MM.1S (cell line): ENCODE measurements around the gene WHAMM.

Experiments
- DNase-seq: peaks from one replicate; pipeline ENCODE4 v3.0.0-alpha.2; 2015
- H2AFZ ChIP-seq: fragments of 300-600 bp; sonication (generic); 2 replicates; pipeline ENCODE4 v1.6.0; 2016; ENCODE audit warnings: antibody characterized with exemption, low read length
- H3F3A ChIP-seq: fragments of 300-600 bp; sonication (generic); 2 replicates; pipeline ENCODE4 v1.6.1; 2016; ENCODE audit warnings: mild to moderate bottlenecking, antibody characterized with exemption, low read length, moderate library complexity, mixed read lengths; ENCODE audit not compliant: insufficient read depth
- H3K27ac ChIP-seq: fragments of 300-600 bp; sonication (generic); 2 replicates; pipeline ENCODE4 v1.5.1; 2016; ENCODE audit warnings: mild to moderate bottlenecking, low read length
- H3K27me3 ChIP-seq: fragments of 300-600 bp; sonication (generic); replicated peaks from 2 replicates; pipeline ENCODE4 v1.6.0; 2016; ENCODE audit warnings: low read length; ENCODE audit not compliant: insufficient read depth
- H3K36me3 ChIP-seq: fragments of 300-600 bp; sonication (generic); replicated peaks from 2 replicates; pipeline ENCODE4 v1.6.1; 2016; ENCODE audit warnings: mild to moderate bottlenecking, low read length, mixed read lengths; ENCODE audit not compliant: insufficient read depth
- H3K4me1 ChIP-seq: fragments of 300-600 bp; sonication (generic); 2 replicates; pipeline ENCODE4 v1.6.1; 2016; ENCODE audit warnings: low read length, mixed read lengths
- H3K4me2 ChIP-seq: fragments of 300-600 bp; sonication (generic); 2 replicates; pipeline ENCODE4 v1.6.0; 2016; ENCODE audit warnings: low read depth, low read length
- H3K4me3 ChIP-seq: fragments of 300-600 bp; sonication (generic); 2 replicates; pipeline ENCODE4 v1.5.1; 2016; ENCODE audit warnings: low read length, mixed read lengths
- H3K79me2 ChIP-seq: fragments of 300-600 bp; sonication (generic); 2 replicates; pipeline ENCODE4 v1.6.1; 2016; ENCODE audit warnings: mixed run types, low read length, mixed read lengths
- H3K9ac ChIP-seq: fragments of 300-600 bp; sonication (generic); 2 replicates; pipeline ENCODE4 v1.6.1; 2016; ENCODE audit warnings: low read length, mixed read lengths
- H3K9me2 ChIP-seq: fragments of 300-600 bp; sonication (generic); replicated peaks from 2 replicates; pipeline ENCODE4 v1.6.1; 2016; ENCODE audit warnings: mild to moderate bottlenecking, low read length, mixed read lengths; ENCODE audit not compliant: insufficient read depth
- H3K9me3 ChIP-seq: fragments of 300-600 bp; sonication (generic); replicated peaks from 2 replicates; pipeline ENCODE4 v1.6.1; 2016; ENCODE audit warnings: mild to moderate bottlenecking, low read length, mixed read lengths; ENCODE audit not compliant: insufficient read depth
- H4K20me1 ChIP-seq: fragments of 300-600 bp; sonication (generic); 2 replicates; pipeline ENCODE4 v1.6.1; 2016; ENCODE audit warnings: mild to moderate bottlenecking, low read length, moderate library complexity, mixed read lengths; ENCODE audit not compliant: insufficient read depth
- CTCF ChIP-seq: fragments of 300-600 bp; sonication (generic); IDR thresholded peaks from 2 replicates; pipeline ENCODE4 v1.5.1; 2016; ENCODE audit warnings: antibody characterized with exemption, low read length, mixed read lengths
- EZH2 ChIP-seq: fragments of 300-600 bp; sonication (generic); optimal IDR thresholded peaks from 2 replicates; pipeline ENCODE3; 2017; ENCODE audit warnings: low read depth, mild to moderate bottlenecking, antibody characterized with exemption, low read length, mixed read lengths
- EZH2phosphoT487 ChIP-seq: fragments of 300-600 bp; sonication (generic); IDR thresholded peaks from 2 replicates; pipeline ENCODE4 v1.6.1; 2018; ENCODE audit warnings: antibody characterized with exemption, low read length

Gene WHAMM

GRCh38 chr15:82809308-82810060 lies at the start of gene WHAMM:
WHAMM (plus strand) TSS chr15:82809628; CDS start chr15:82809727, 99 bp downstream.
- H3K9ac ChIP-seq, result peak within 1 kb of the TSS; percentile 94
- H3K9me3 ChIP-seq, result no peaks in the 10 kb centered on the region
- H2AFZ ChIP-seq, result peak within 1 kb of the TSS; percentile 85
- H3K9me2 ChIP-seq, result no peaks in the 10 kb centered on the region
- peaks cover 38% of the 10 kb centered on the region for H3F3A ChIP-seq
- H3K36me3 ChIP-seq, result no peaks in the 10 kb centered on the region
- TF ChIP-seq EZH2phosphoT487 (no peak), CTCF (no peak), EZH2 (no peak)
- peaks cover 35% of the 10 kb centered on the region for H3K79me2 ChIP-seq
- no peaks in the 10 kb centered on the region for H3K27me3 ChIP-seq
- peaks cover 30% of the 10 kb centered on the region for H4K20me1 ChIP-seq
- peaks cover 40% of the 10 kb centered on the region for H3K4me1 ChIP-seq
- H3K4me2 ChIP-seq, result peak within 1 kb of the TSS; percentile 95
- peak within 1 kb of the TSS; percentile 89 for H3K4me3 ChIP-seq
- peak within 1 kb of the TSS; percentile 98 for H3K27ac ChIP-seq
- peak; percentile 98 for DNase-seq

GRCh38 chr15:82763361-82764116 lies 45.9 kb upstream of the WHAMM start:
- no peaks in the 10 kb centered on the region for H3K27me3 ChIP-seq
- H3K4me1 ChIP-seq, result no peaks in the 10 kb centered on the region
- H3K9me3 ChIP-seq, result no peaks in the 10 kb centered on the region
- H3K9ac ChIP-seq, result no peak overlapping the region
- no peak overlapping the region for H3K4me3 ChIP-seq
- TF ChIP-seq CTCF (no peak), EZH2phosphoT487 (no peak), EZH2 (no peak)
- H3K79me2 ChIP-seq, result peaks cover 14% of the 10 kb centered on the region; the same call in 1 of the 2 replicates
- no peak overlapping the region for H2AFZ ChIP-seq
- no peak for DNase-seq
- no peaks in the 10 kb centered on the region for H3K9me2 ChIP-seq
- peaks cover under 1% of the 10 kb centered on the region; the same call in 1 of the 2 replicates for H3K36me3 ChIP-seq
- H4K20me1 ChIP-seq, result no peaks in the 10 kb centered on the region
- no peak overlapping the region for H3K4me2 ChIP-seq
- H3K27ac ChIP-seq, result no peak overlapping the region
- no peaks in the 10 kb centered on the region for H3F3A ChIP-seq

GRCh38 chr15:82764117-82764490 lies 45.3 kb upstream of the WHAMM start:
- H3K27me3 ChIP-seq, result no peaks in the 10 kb centered on the region
- H4K20me1 ChIP-seq, result no peaks in the 10 kb centered on the region
- H3K79me2 ChIP-seq, result 0 out of 2 replicates have a peak, but pooled peaks cover 8% of the 10 kb centered on the region
- no peak overlapping the region for H3K4me3 ChIP-seq
- H2AFZ ChIP-seq, result no peak overlapping the region
- no peaks in the 10 kb centered on the region; the same call in 1 of the 2 replicates for H3K36me3 ChIP-seq
- H3K27ac ChIP-seq, result no peak overlapping the region
- no peaks in the 10 kb centered on the region for H3K9me3 ChIP-seq
- no peak for DNase-seq
- TF ChIP-seq EZH2phosphoT487, result no peak
- H3K4me1 ChIP-seq, result no peaks in the 10 kb centered on the region
- H3K9me2 ChIP-seq, result no peaks in the 10 kb centered on the region
- no peaks in the 10 kb centered on the region for H3F3A ChIP-seq
- no peak overlapping the region for H3K4me2 ChIP-seq
- no peak overlapping the region for H3K9ac ChIP-seq
